Mucosa of descending colon (tissue), 3 donors: Measurements from ENCODE around the gene TEK. TPM values are rescaled to one million over a fixed set of nuclear protein-coding genes. Genes with fewer than 3 reads are reported as not detected.

Experiments used
- ATAC-seq: fragments of 200-7000 bp; cut with Tn5 transposase; one replicate; pipeline ENCODE4 v1.9.1; 2020; ENCODE audit warnings: mild to moderate bottlenecking, moderate library complexity
- DNase-seq, 3 donors: peaks; one replicate each; pipeline ENCODE4 v3.0.0-alpha.2; 2020
- H3K36me3 ChIP-seq: fragments of 200-600 bp; one replicate; pipeline ENCODE4 v1.8.0; 2021; ENCODE audit warnings: low read depth, mild to moderate bottlenecking
- H3K4me1 ChIP-seq: fragments of 200-600 bp; one replicate; pipeline ENCODE4 v1.8.0; 2021; ENCODE audit warnings: low read depth, mild to moderate bottlenecking
- H3K4me3 ChIP-seq: fragments of 200-600 bp; one replicate; pipeline ENCODE4 v1.8.0; 2021; ENCODE audit warnings: mild to moderate bottlenecking
- H3K9me3 ChIP-seq: fragments of 200-600 bp; one replicate; pipeline ENCODE4 v1.8.0; 2021; ENCODE audit warnings: mild to moderate bottlenecking
- intact Hi-C, 2 donors: fragments of 100-400 bp; cut with DNase I in 1 of 2; cut with micrococcal nuclease in 1 of 2; formaldehyde crosslinking; loops; one replicate each; pipeline versions ENCODE4 v1.11.0 to v1.11.1; 2022; cut with DNase I, micrococcal nuclease
- total RNA-seq, 3 donors: library from RNA; stranded (reverse); fragmentation: NEBNext Ultra II Directional in 2 of 3; extraction: Animal tissue kit (Norgen Biotek cat#: 25700) in 2 of 3; gene quantifications; one replicate each; pipeline versions ENCODE4 v1.2.1 to v1.2.4, GENCODE V29; 2021 to 2023
- TF ChIP-seq, protein P1 (sequence below): fragments of 200-600 bp; IDR thresholded peaks from one replicate; pipeline ENCODE4 v1.8.0; 2022; ENCODE audit warnings: antibody characterized with exemption, mild to moderate bottlenecking
- donor health status: DM: no; HTN: no; CAD: no; lungs with moderate emphysema.
- donor health status: DM: no; HTN: no; CAD: no.
- donor health status: DM: no; HTN: yes; CAD: no.

TEK gene
- total RNA-seq, 3 donors from 2014 or later, result 2.6 to 7.2 (median 3.9) TPM

DNA sequence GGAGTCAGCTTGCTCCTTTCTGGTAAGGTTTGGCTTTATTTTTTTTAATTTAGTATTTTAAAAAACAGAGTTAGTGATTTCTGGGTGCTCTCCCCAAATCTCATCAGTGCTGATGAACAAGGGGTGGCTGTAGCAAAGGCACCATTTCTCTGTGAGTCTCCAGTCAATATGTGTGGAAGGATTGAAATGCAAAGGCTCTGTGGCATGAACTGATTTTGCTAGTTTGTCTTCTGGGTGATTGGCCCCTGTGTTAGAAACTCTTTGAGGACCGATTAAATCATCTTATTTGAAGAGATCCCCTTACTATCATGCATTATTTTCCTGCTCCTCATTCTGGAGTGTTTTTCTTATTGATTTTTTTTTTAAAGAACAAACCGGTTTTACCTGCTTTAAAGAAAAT, 596 bp downstream of the TEK start:
- ATAC-seq (no peak), DNase-seq (no peak)
- no peaks in the 10 kb centered on the region for H3K9me3 ChIP-seq
- H3K4me3 ChIP-seq, result no peak overlapping the region
- H3K36me3 ChIP-seq, result no peaks in the 10 kb centered on the region
- TF ChIP-seq, protein P1, sequence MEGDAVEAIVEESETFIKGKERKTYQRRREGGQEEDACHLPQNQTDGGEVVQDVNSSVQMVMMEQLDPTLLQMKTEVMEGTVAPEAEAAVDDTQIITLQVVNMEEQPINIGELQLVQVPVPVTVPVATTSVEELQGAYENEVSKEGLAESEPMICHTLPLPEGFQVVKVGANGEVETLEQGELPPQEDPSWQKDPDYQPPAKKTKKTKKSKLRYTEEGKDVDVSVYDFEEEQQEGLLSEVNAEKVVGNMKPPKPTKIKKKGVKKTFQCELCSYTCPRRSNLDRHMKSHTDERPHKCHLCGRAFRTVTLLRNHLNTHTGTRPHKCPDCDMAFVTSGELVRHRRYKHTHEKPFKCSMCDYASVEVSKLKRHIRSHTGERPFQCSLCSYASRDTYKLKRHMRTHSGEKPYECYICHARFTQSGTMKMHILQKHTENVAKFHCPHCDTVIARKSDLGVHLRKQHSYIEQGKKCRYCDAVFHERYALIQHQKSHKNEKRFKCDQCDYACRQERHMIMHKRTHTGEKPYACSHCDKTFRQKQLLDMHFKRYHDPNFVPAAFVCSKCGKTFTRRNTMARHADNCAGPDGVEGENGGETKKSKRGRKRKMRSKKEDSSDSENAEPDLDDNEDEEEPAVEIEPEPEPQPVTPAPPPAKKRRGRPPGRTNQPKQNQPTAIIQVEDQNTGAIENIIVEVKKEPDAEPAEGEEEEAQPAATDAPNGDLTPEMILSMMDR, result no peak
- intact Hi-C loops, result no loop called here
- no peaks in the 10 kb centered on the region for H3K4me1 ChIP-seq

DNA sequence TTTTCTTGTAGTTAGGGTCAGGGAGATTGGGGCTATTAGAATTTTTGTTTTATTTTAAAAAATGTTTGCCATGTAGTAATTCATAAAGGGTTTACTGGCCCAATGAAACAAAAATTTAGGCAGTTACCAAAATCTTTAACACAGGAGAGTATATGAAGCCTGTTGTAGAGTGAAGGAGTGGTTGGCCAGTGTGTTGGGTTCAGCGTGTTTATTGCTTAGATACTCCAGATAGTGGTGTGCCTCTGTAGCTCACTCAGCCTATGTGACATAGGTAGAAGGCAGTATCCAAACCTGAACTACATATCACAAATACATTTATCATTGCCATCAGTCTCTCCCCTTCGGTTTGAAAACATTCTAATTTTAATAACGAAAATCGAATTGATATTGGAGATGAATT, 1.2 kb downstream of the TEK start:
- intact Hi-C loops, result no loop called here
- Histone ChIP-seq H3K4me1 (no peaks in the 10 kb centered on the region), H3K9me3 (no peaks in the 10 kb centered on the region), H3K36me3 (no peaks in the 10 kb centered on the region), H3K4me3 (no peak overlapping the region)
- TF ChIP-seq, protein P1, result no peak
- DNase-seq (no peak), ATAC-seq (no peak)

DNA sequence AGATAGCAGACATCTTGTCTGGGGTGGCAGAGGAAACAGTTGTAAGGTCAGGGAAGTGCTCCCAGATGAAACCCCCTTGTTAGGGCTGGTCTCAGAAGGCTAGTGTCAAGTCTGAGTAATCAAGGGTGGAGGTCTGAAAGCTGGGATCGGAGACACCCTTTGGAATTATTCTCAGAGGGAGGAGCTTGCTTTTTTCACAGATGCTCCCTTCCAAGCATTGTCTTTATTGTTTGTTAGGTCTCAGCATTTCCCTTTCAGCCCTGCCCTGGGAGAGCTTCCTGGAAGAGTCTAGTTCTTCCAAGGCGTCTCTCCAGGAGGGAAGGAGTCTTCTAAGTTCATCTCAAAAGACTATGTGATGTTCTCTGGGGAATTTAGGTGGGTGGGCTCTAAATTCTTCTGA, 3.2 kb downstream of the TEK start:
- no peak for ATAC-seq
- TF ChIP-seq, protein P1, result no peak
- Histone ChIP-seq H3K4me3 (no peak overlapping the region), H3K9me3 (no peaks in the 10 kb centered on the region), H3K36me3 (no peaks in the 10 kb centered on the region), H3K4me1 (no peaks in the 10 kb centered on the region)
- DNase-seq, result no peak
- intact Hi-C loops, result no loop called here

DNA sequence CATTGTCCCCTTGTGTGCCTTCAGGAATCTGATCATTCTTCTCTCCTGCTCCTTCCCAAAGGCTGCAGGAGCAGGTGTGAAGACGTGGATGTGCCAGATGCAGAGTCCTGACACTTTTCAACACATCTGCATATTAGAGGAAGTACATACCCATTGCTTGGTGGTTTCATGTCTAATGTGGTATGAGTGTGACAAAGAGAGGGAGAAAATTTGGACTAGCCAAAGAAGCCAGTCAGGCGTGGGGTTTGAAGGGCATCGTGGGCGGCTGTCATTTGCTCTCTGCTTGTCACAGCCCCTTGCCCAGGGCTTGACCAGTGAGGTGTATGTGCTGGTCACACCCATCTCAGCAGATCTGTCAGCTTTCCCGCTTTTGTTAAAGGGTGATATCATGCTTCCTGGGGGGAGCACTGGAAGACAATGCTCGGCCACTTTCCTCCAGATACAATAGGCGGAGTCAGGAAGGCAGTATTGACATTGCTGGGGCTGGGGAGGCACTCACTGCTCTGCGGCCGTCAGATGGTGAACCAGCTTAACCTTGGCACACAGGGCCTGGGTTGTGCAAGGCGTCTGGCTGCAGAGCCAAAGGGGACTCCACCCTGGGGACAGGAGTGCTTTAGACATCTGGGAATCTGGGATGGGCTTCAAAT, 8.6 kb downstream of the TEK start:
- TF ChIP-seq, protein P1, result no peak
- peak; percentile 70 to 84 (median 76) for DNase-seq
- H3K36me3 ChIP-seq, result no peaks in the 10 kb centered on the region
- intact Hi-C loops, result no loop called here
- ATAC-seq, result peak; percentile 98
- peaks cover 7% of the 10 kb centered on the region for H3K4me1 ChIP-seq
- H3K4me3 ChIP-seq, result no peak overlapping the region
- no peaks in the 10 kb centered on the region for H3K9me3 ChIP-seq

DNA sequence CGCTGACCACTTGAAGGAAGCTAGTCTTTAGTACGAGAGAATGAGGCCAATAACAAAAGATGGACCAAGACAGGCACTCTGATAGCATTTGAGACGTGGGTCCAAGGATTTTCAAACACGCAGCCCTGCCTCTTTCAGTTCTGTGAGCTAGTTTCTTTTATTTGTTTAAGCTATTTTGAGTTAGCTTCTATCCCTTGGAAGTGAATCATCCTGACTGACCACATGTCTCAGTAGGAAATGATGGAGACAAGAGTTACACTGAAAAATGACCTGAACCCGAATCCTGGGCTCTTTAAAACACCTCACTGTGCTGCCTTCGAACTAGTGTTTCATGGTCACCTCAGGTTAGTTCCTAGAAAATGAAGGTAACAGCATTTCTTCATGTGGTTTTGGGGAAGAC, 9.9 kb downstream of the TEK start:
- TF ChIP-seq, protein P1, result no peak
- Histone ChIP-seq H3K4me3 (no peak overlapping the region), H3K9me3 (no peaks in the 10 kb centered on the region), H3K36me3 (no peaks in the 10 kb centered on the region), H3K4me1 (peaks cover 7% of the 10 kb centered on the region)
- DNase-seq (no peak), ATAC-seq (no peak)
- intact Hi-C loops, result no loop called here

DNA sequence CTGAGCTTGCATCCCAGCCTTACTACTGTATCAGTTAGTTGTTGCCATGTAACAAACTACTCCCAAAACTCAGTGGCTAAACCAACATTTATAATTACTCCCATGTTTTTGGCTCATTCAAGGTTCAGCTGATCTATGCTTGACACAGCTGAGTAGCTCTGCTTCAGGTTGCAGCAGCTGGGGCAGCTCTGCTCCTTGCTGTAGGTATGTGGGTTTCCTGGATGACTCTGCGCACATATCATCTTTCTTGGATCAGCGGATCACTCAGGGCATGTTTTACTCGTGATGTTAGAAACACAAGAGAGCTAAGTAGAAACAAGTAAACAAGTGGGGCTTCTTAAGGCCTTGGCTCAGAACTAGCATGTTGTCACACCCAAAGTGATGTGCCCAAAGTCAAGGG, 15.1 kb downstream of the TEK start:
- intact Hi-C loops, result no loop called here
- no peak overlapping the region for H3K4me3 ChIP-seq
- H3K36me3 ChIP-seq, result no peaks in the 10 kb centered on the region
- H3K4me1 ChIP-seq, result peaks cover 6% of the 10 kb centered on the region
- ATAC-seq (no peak), DNase-seq (no peak)
- TF ChIP-seq, protein P1, result no peak
- no peaks in the 10 kb centered on the region for H3K9me3 ChIP-seq
